HCT116 (cell line): ENCODE data around the gene HERC6. TPM values are rescaled to one million over a fixed set of nuclear protein-coding genes. Genes with fewer than 3 reads are reported as not detected.

Experiments used
- ATAC-seq: fragments of 200-7000 bp; cut with Tn5 transposase; 2 replicates; pipeline ENCODE4 v1.9.1; 2020; ENCODE audit warnings: mild to moderate bottlenecking, moderate library complexity
- BruUV-seq: library from RNA; stranded (reverse); fragments of 400-500 nt; replicated peaks from 2 replicates; lab custom pipeline; 2021; lab: Mats Ljungman, UMichigan
- CTCF ChIA-PET: fragments of 300-600 bp; sonication (Branson Sonifier 250); formaldehyde crosslinking; loops from one replicate; lab custom pipeline; 2021; ENCODE audit warnings: antibody characterized with exemption; lab: Charles Lee
- POLR2A ChIA-PET: fragments of 300-600, 350-600 bp; sonication (Branson Sonifier 250); formaldehyde crosslinking; loops from one replicate; lab custom pipeline; 2021; ENCODE audit warnings: antibody characterized with exemption; lab: Charles Lee
- RAD21 ChIA-PET, 2 experiments: fragments of 300-600 bp; sonication (Branson Sonifier 250); formaldehyde crosslinking; loops; one replicate each; lab custom pipeline; 2023; ENCODE audit warnings: low total read pairs in 2 of 2; ENCODE audit not compliant: uncharacterized antibody in 2 of 2, unreplicated experiment in 2 of 2, low non-redundant PET in 1 of 2; lab: Charles Lee
- DNase-seq: peaks from one replicate; pipeline ENCODE4 v3.0.0-alpha.2; 2010; ENCODE audit warnings: low read depth, low spot score
- H2AFZ ChIP-seq: fragments of 200-600 bp; shearing (Covaris generic), sonication (generic); 2 replicates; pipeline ENCODE4 v1.6.1; 2017; ENCODE audit warnings: low read depth, mixed run types, mixed read lengths, antibody characterized with exemption, low read length; ENCODE audit not compliant: poor library complexity, severe bottlenecking
- H3K27ac ChIP-seq: 2 replicates; pipeline ENCODE4 v1.5.1; 2012; ENCODE audit warnings: low read depth, low read length
- H3K27me3 ChIP-seq: fragments of 200-600 bp; sonication (generic); 2 replicates; pipeline ENCODE4 v1.6.1; 2016; ENCODE audit warnings: mixed run types, low read length, mixed read lengths; ENCODE audit not compliant: insufficient read depth
- H3K36me3 ChIP-seq, 2 experiments: fragments of 200-500 bp in 1 of 2; fragments of 200-600 bp in 1 of 2; sonication (Bioruptor generic) in 1 of 2; sonication (generic) in 1 of 2; 2 replicates each; pipeline versions ENCODE4 v1.5.1 to v1.6.1; 2014 to 2016; ENCODE audit warnings: low read length in 2 of 2, inconsistent platforms in 1 of 2, mixed read lengths in 1 of 2, mixed run types in 1 of 2; ENCODE audit not compliant: insufficient read depth in 2 of 2, control insufficient read depth in 1 of 2
- H3K4me1 ChIP-seq, 2 experiments: fragments of 200-600 bp in 1 of 2; sonication (generic) in 1 of 2; 2 replicates each; pipeline versions ENCODE4 v1.5.1 to v1.6.1; 2012 to 2017; ENCODE audit warnings: low read length in 2 of 2, inconsistent platforms in 1 of 2, mild to moderate bottlenecking in 1 of 2, mixed read lengths in 1 of 2, mixed run types in 1 of 2, moderate library complexity in 1 of 2; ENCODE audit not compliant: insufficient read depth in 2 of 2, control insufficient read depth in 1 of 2
- H3K4me2 ChIP-seq: fragments of 200-600 bp; sonication (generic); 2 replicates; pipeline ENCODE4 v1.6.1; 2017; ENCODE audit warnings: mixed run types, low read length, mixed read lengths
- H3K4me3 ChIP-seq, 2 experiments: fragments of 200-600 bp in 1 of 2; sonication (generic) in 1 of 2; replicated peaks in 1 of 2; 2 replicates each; pipeline ENCODE4 v1.5.1; 2011 to 2016; ENCODE audit warnings: low read length in 2 of 2, control low read depth in 1 of 2, low read depth in 1 of 2, mild to moderate bottlenecking in 1 of 2, mixed read lengths in 1 of 2, mixed run types in 1 of 2
- H3K79me2 ChIP-seq: fragments of 200-600 bp; sonication (generic); 2 replicates; pipeline ENCODE4 v1.6.1; 2017; ENCODE audit warnings: mild to moderate bottlenecking, mixed run types, low read length, moderate library complexity, mixed read lengths; ENCODE audit not compliant: insufficient read depth
- H3K9ac ChIP-seq: fragments of 200-600 bp; sonication (generic); 2 replicates; pipeline ENCODE4 v1.6.1; 2016; ENCODE audit warnings: low read length, mixed read lengths
- H3K9me2 ChIP-seq: fragments of 200-600 bp; sonication (generic), shearing (Covaris generic); 2 replicates; pipeline ENCODE4 v1.6.1; 2017; ENCODE audit warnings: mixed run types, mild to moderate bottlenecking, moderate library complexity; ENCODE audit not compliant: insufficient read depth
- H3K9me3 ChIP-seq, 2 experiments: fragments of 200-500 bp in 1 of 2; fragments of 200-600 bp in 1 of 2; sonication (Bioruptor generic) in 1 of 2; sonication (generic) in 1 of 2; 2 replicates each; pipeline ENCODE4 v1.6.1; 2014 to 2017; ENCODE audit warnings: low read length in 2 of 2, mixed read lengths in 2 of 2, inconsistent platforms in 1 of 2, low read depth in 1 of 2, mild to moderate bottlenecking in 1 of 2, mixed run types in 1 of 2, moderate library complexity in 1 of 2; ENCODE audit not compliant: control insufficient read depth in 1 of 2, insufficient read depth in 1 of 2
- H4K20me1 ChIP-seq: fragments of 200-600 bp; sonication (generic), shearing (Covaris generic); 2 replicates; pipeline ENCODE4 v1.6.1; 2017; ENCODE audit warnings: mixed run types, mild to moderate bottlenecking, moderate library complexity; ENCODE audit not compliant: insufficient read depth
- CBX3 ChIP-seq: IDR thresholded peaks from 2 replicates; pipeline ENCODE4 v1.6.1; 2012; ENCODE audit warnings: low read depth
- EGR1 ChIP-seq: IDR thresholded peaks from 2 replicates; pipeline ENCODE4 v1.6.1; 2012; ENCODE audit warnings: low read depth
- ELF1 ChIP-seq: IDR thresholded peaks from 2 replicates; pipeline ENCODE4 v1.6.1; 2012; ENCODE audit warnings: low read depth, borderline replicate concordance
- EZH2 ChIP-seq: fragments of 200-600 bp; sonication (generic); IDR thresholded peaks from 2 replicates; pipeline ENCODE4 v1.6.1; 2017; ENCODE audit warnings: antibody characterized with exemption, mixed run types
- EZH2phosphoT487 ChIP-seq: fragments of 200-600 bp; IDR thresholded peaks from 2 replicates; pipeline ENCODE4 v1.6.1; 2018; ENCODE audit warnings: antibody characterized with exemption, borderline replicate concordance
- JUND ChIP-seq: IDR thresholded peaks from 2 replicates; pipeline ENCODE4 v1.6.1; 2012
- POLR2AphosphoS5 ChIP-seq: IDR thresholded peaks from 2 replicates; pipeline ENCODE4 v1.6.1; 2011; ENCODE audit warnings: mild to moderate bottlenecking, low read depth, low read length, moderate library complexity
- SIN3A ChIP-seq: IDR thresholded peaks from 2 replicates; pipeline ENCODE4 v1.6.1; 2012; ENCODE audit warnings: low read depth
- TCF7L2 ChIP-seq: IDR thresholded peaks from 2 replicates; pipeline ENCODE4 v1.7.0; 2011; ENCODE audit warnings: borderline replicate concordance, inconsistent platforms; ENCODE audit not compliant: insufficient read depth, insufficient read length; ENCODE audit errors: extremely low read depth
- YY1 ChIP-seq: IDR thresholded peaks from 2 replicates; pipeline ENCODE4 v1.6.1; 2011; ENCODE audit warnings: low read length, low read depth, moderate library complexity, mild to moderate bottlenecking; ENCODE audit not compliant: insufficient replicate concordance; ENCODE audit errors: extremely low read depth
- ZNF274 ChIP-seq: fragments of 200-500 bp; sonication (Bioruptor generic); IDR thresholded peaks from 2 replicates; pipeline ENCODE4 v1.6.1; 2014; ENCODE audit warnings: mild to moderate bottlenecking, low read depth, low read length, inconsistent platforms
- intact Hi-C: fragments of 100-400 bp; cut with micrococcal nuclease; formaldehyde crosslinking; loops from 2 replicates; pipeline ENCODE4 v1.10.0; 2022
- total RNA-seq: library from RNA; stranded (reverse); gene quantifications from one replicate; pipeline ENCODE4 v1.2.1, GENCODE V29; 2021; ENCODE audit not compliant: unreplicated experiment
- TF ChIP-seq, protein P1 (sequence below), 3 experiments: fragments of 200-600 bp in 1 of 3; sonication (generic) in 1 of 3; IDR thresholded peaks in 2 of 3; conservative IDR thresholded peaks in 1 of 3; 2 replicates each; pipeline ENCODE4 v1.5.1; 2012 to 2017; ENCODE audit warnings: low read depth in 2 of 3, low read length in 2 of 3, antibody characterized with exemption in 1 of 3, borderline replicate concordance in 1 of 3, control low read depth in 1 of 3, mild to moderate bottlenecking in 1 of 3, mixed read lengths in 1 of 3, mixed run types in 1 of 3, moderate library complexity in 1 of 3; ENCODE audit not compliant: insufficient read depth in 1 of 3
- TF ChIP-seq, protein P2 (sequence below): IDR thresholded peaks from 2 replicates; pipeline ENCODE4 v1.6.1; 2012
- TF ChIP-seq, protein P3 (sequence below): IDR thresholded peaks from 2 replicates; pipeline ENCODE4 v1.6.1; 2012
- TF ChIP-seq, protein P4 (sequence below): IDR thresholded peaks from 2 replicates; pipeline ENCODE4 v1.6.1; 2011; ENCODE audit warnings: mild to moderate bottlenecking, low read length, moderate library complexity; ENCODE audit not compliant: insufficient replicate concordance; ENCODE audit errors: extremely low read depth

HERC6 gene
- total RNA-seq, 1 experiment from 2014 or later: 4.9 TPM

DNA sequence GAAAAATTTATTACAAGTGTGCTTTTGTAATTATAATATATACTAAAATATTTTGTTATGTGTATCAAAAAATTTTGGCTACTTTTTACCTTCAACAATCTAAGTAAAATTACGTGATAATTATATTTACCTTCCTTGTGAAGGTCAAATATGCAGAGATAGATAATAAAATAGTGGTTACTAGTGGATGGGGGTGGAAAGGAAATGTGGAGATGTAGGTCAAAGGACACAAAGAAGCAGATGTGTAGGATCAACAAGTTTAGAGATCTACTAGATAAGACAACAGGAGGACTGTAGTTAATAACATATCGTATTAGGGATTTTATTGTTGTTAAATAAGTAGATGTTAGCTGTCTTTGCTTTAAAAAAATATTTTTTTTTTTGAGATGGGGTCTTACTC is 99.6 kb downstream of the HERC6 start:
- ATAC-seq: no peak
- H3K27ac ChIP-seq: no peak overlapping the region
- no peak overlapping the region for H3K9ac ChIP-seq
- DNase-seq: no peak
- H3K4me1 ChIP-seq: no peaks in the 10 kb centered on the region
- no peaks in the 10 kb centered on the region for H3K36me3 ChIP-seq
- CTCF ChIA-PET: no interaction called here
- intact Hi-C loops: no loop called here
- no peak overlapping the region for H3K4me3 ChIP-seq
- TF ChIP-seq CBX3: no peak
- no peak for TF ChIP-seq POLR2AphosphoS5
- TF ChIP-seq YY1: no peak
- TF ChIP-seq EZH2phosphoT487: no peak
- no peak for TF ChIP-seq JUND
- no peaks in the 10 kb centered on the region for H3K79me2 ChIP-seq
- POLR2A ChIA-PET: no interaction called here
- no peaks in the 10 kb centered on the region for H3K9me2 ChIP-seq
- no peaks in the 10 kb centered on the region for H3K27me3 ChIP-seq
- no peaks in the 10 kb centered on the region for H3K9me3 ChIP-seq
- BruUV-seq: no TSS peak
- H3K4me2 ChIP-seq: no peak overlapping the region
- RAD21 ChIA-PET: no interaction called here
- no peak overlapping the region for H2AFZ ChIP-seq
- no peaks in the 10 kb centered on the region for H4K20me1 ChIP-seq

DNA sequence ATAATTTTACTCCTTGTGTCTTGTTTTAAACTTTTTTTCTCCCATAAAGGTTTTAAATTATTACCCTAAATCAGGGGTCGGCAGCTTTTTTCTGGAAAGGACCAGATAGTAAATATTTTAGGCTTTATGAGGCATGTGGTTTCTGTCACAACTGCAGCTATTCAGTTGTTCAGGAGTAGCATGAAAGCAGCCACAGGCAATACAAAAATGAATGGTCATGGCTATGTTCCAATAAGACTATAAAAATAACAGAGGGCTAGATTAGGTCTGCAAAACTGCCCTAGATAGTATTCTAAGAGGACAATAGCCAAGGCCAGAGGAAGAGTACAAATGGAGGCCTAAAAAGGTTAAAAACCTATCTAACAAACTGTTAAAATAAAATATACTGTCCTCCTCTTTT is 102.9 kb downstream of the HERC6 start:
- no peak overlapping the region for H3K27ac ChIP-seq
- DNase-seq (no peak), ATAC-seq (no peak)
- no peaks in the 10 kb centered on the region for H3K9me2 ChIP-seq
- intact Hi-C loops: no loop called here
- BruUV-seq: no TSS peak
- H3K4me1 ChIP-seq: no peaks in the 10 kb centered on the region
- no peaks in the 10 kb centered on the region for H3K36me3 ChIP-seq
- no peak overlapping the region for H3K9ac ChIP-seq
- H3K79me2 ChIP-seq: no peaks in the 10 kb centered on the region
- H3K9me3 ChIP-seq: no peaks in the 10 kb centered on the region
- no peak overlapping the region for H3K4me2 ChIP-seq
- H3K4me3 ChIP-seq: no peak overlapping the region
- no peaks in the 10 kb centered on the region for H4K20me1 ChIP-seq
- H2AFZ ChIP-seq: no peak overlapping the region
- POLR2A ChIA-PET: no interaction called here
- TF ChIP-seq, protein P1, sequence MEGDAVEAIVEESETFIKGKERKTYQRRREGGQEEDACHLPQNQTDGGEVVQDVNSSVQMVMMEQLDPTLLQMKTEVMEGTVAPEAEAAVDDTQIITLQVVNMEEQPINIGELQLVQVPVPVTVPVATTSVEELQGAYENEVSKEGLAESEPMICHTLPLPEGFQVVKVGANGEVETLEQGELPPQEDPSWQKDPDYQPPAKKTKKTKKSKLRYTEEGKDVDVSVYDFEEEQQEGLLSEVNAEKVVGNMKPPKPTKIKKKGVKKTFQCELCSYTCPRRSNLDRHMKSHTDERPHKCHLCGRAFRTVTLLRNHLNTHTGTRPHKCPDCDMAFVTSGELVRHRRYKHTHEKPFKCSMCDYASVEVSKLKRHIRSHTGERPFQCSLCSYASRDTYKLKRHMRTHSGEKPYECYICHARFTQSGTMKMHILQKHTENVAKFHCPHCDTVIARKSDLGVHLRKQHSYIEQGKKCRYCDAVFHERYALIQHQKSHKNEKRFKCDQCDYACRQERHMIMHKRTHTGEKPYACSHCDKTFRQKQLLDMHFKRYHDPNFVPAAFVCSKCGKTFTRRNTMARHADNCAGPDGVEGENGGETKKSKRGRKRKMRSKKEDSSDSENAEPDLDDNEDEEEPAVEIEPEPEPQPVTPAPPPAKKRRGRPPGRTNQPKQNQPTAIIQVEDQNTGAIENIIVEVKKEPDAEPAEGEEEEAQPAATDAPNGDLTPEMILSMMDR (IDR thresholded peaks at IDR 0.05 in 2 of 3, conservative IDR thresholded peaks at IDR 0.05 in 1 of 3; ENCODE audit: borderline replicate concordance in 1 of 3, insufficient read depth in 1 of 3, low read depth in 2 of 3, low read length in 2 of 3): no peak
- TF ChIP-seq YY1 (no peak), EZH2 (no peak), TCF7L2 (no peak), CBX3 (no peak), SIN3A (no peak), ELF1 (no peak), ZNF274 (no peak), EGR1 (no peak)
- TF ChIP-seq, protein P2, sequence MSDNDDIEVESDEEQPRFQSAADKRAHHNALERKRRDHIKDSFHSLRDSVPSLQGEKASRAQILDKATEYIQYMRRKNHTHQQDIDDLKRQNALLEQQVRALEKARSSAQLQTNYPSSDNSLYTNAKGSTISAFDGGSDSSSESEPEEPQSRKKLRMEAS: no peak
- TF ChIP-seq, protein P3, sequence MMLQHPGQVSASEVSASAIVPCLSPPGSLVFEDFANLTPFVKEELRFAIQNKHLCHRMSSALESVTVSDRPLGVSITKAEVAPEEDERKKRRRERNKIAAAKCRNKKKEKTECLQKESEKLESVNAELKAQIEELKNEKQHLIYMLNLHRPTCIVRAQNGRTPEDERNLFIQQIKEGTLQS: no peak
- TF ChIP-seq, protein P4, sequence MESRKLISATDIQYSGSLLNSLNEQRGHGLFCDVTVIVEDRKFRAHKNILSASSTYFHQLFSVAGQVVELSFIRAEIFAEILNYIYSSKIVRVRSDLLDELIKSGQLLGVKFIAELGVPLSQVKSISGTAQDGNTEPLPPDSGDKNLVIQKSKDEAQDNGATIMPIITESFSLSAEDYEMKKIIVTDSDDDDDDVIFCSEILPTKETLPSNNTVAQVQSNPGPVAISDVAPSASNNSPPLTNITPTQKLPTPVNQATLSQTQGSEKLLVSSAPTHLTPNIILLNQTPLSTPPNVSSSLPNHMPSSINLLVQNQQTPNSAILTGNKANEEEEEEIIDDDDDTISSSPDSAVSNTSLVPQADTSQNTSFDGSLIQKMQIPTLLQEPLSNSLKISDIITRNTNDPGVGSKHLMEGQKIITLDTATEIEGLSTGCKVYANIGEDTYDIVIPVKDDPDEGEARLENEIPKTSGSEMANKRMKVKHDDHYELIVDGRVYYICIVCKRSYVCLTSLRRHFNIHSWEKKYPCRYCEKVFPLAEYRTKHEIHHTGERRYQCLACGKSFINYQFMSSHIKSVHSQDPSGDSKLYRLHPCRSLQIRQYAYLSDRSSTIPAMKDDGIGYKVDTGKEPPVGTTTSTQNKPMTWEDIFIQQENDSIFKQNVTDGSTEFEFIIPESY: no peak
- TF ChIP-seq, all 23 proteins: peak for 0
- ChIA-PET CTCF (no interaction called here), RAD21 (no interaction called here)
- no peaks in the 10 kb centered on the region for H3K27me3 ChIP-seq
